Uterus (tissue), 2 donors: Measurements from ENCODE around the gene ENO4.

ENCODE experiments used
- CTCF ChIP-seq, 4 experiments: fragments of 200-600 bp in 2 of 4; fragments of 450-650 bp in 2 of 4; sonication (generic) in 2 of 4; IDR thresholded peaks; one replicate each; pipeline ENCODE4 v1.5.1; 2016 to 2019; ENCODE audit warnings: antibody characterized with exemption in 4 of 4, mild to moderate bottlenecking in 2 of 4, moderate library complexity in 1 of 4
- POLR2A ChIP-seq, 2 donors: fragments of 450-650 bp; IDR thresholded peaks; one replicate each; pipeline ENCODE4 v1.6.1; 2016; ENCODE audit warnings: antibody characterized with exemption in 2 of 2, mild to moderate bottlenecking in 1 of 2, moderate library complexity in 1 of 2

GRCh38 chr10:116833986-116834985 lies 15.0 kb upstream of the ENO4 start:
- TF ChIP-seq POLR2A (IDR thresholded peaks at IDR 0.05) (no peak), CTCF (IDR thresholded peaks at IDR 0.05) (no peak)
